ENCODE results near the gene MTHFR. TPM values are rescaled to one million over a fixed set of nuclear protein-coding genes. Genes with fewer than 3 reads are reported as not detected.

The MTHFR gene
- total and polyA plus RNA-seq, 7 donors, result 6.6 to 38.3 (median 24.2) TPM

- WGBS, 2 donors, result 92 to 93% methylated on average over 14 of the region's 14 CpGs
- intact Hi-C loops (cut with DNase I), result no loop called here
- H3K9me3 ChIP-seq, result no peaks in the 10 kb centered on the region
- TF ChIP-seq CTCF (IDR thresholded peaks at IDR 0.05), result no peak
- no peak for TF ChIP-seq POLR2A (IDR thresholded peaks at IDR 0.05)
- TF ChIP-seq EP300 (IDR thresholded peaks at IDR 0.05), result no peak
- TF ChIP-seq POLR2AphosphoS5 (IDR thresholded peaks at IDR 0.05), result no peak
- H3K36me3 ChIP-seq, result peaks cover 29 to 84% (median 34%) of the 10 kb centered on the region in 4 donors
- no peak for DNase-seq
- no peaks in the 10 kb centered on the region for H3K27me3 ChIP-seq
- no peak overlapping the region for H3K27ac ChIP-seq
- H3K4me3 ChIP-seq, result no peak overlapping the region
- peaks cover 0 to 17% (median 16%) of the 10 kb centered on the region in 4 donors for H3K4me1 ChIP-seq
These were observed 10.4 kb downstream of the MTHFR start for GRCh38 chr1:11795238-11795890.

GRCh38 chr1:11794446-11795237 lies 11.1 kb downstream of the MTHFR start:
- H3K36me3 ChIP-seq, result peaks cover 25 to 84% (median 35%) of the 10 kb centered on the region in 4 donors
- no peak for TF ChIP-seq EP300 (IDR thresholded peaks at IDR 0.05)
- no peak overlapping the region for H3K4me3 ChIP-seq
- intact Hi-C loops (cut with DNase I), result no loop called here
- H3K4me1 ChIP-seq, result peaks cover 0 to 25% (median 23%) of the 10 kb centered on the region in 4 donors
- 93 to 96% methylated on average over 19 of the region's 19 CpGs for WGBS, 2 donors
- H3K27ac ChIP-seq, result no peak overlapping the region
- no peaks in the 10 kb centered on the region for H3K9me3 ChIP-seq
- DNase-seq, result peak; percentile 57
- no peaks in the 10 kb centered on the region for H3K27me3 ChIP-seq

- Histone ChIP-seq H3K9me3 (no peaks in the 10 kb centered on the region), H3K27ac (no peak overlapping the region), H3K4me1 (peaks cover 0 to 33% (median 32%) of the 10 kb centered on the region in 4 donors), H3K27me3 (no peaks in the 10 kb centered on the region), H3K4me3 (no peak overlapping the region), H3K36me3 (peaks cover 25 to 80% (median 32%) of the 10 kb centered on the region in 4 donors)
- WGBS, 2 donors, result 95% methylated on average over 15 of the region's 15 CpGs
- peak; percentile 59 for DNase-seq
- intact Hi-C loops (cut with DNase I), result no loop called here
- TF ChIP-seq POLR2AphosphoS5 (IDR thresholded peaks at IDR 0.05) (no peak), POLR2A (IDR thresholded peaks at IDR 0.05) (no peak), CTCF (IDR thresholded peaks at IDR 0.05) (no peak), EP300 (IDR thresholded peaks at IDR 0.05) (no peak)
These were observed 11.9 kb downstream of the MTHFR start for GRCh38 chr1:11793819-11794218.

GRCh38 chr1:11792106-11792505 lies 13.7 kb downstream of the MTHFR start:
- H3K27ac ChIP-seq, result peak overlapping the region; percentile 86 to 93 (median 88)
- WGBS, 2 donors, result 91% methylated on average over 11 of the region's 11 CpGs
- H3K36me3 ChIP-seq, result peaks cover 25 to 71% (median 31%) of the 10 kb centered on the region in 4 donors
- H3K4me3 ChIP-seq, result no peak overlapping the region
- peaks cover 0 to 50% (median 49%) of the 10 kb centered on the region in 4 donors for H3K4me1 ChIP-seq
- H3K9me3 ChIP-seq, result no peaks in the 10 kb centered on the region
- DNase-seq, result no peak
- TF ChIP-seq CTCF (IDR thresholded peaks at IDR 0.05) (no peak), POLR2A (IDR thresholded peaks at IDR 0.05) (no peak), POLR2AphosphoS5 (IDR thresholded peaks at IDR 0.05) (no peak), EP300 (IDR thresholded peaks at IDR 0.05) (no peak)
- no peaks in the 10 kb centered on the region for H3K27me3 ChIP-seq
- intact Hi-C loops (cut with DNase I), result no loop called here

Measured in sigmoid colon (tissue), 7 donors.